ENCODE measurements around the gene TOX3. TPM values are rescaled to one million over a fixed set of nuclear protein-coding genes. Genes with fewer than 3 reads are reported as not detected.

The TOX3 gene
- total RNA-seq, 2 donors from 2014 or later, result not detected

DNA sequence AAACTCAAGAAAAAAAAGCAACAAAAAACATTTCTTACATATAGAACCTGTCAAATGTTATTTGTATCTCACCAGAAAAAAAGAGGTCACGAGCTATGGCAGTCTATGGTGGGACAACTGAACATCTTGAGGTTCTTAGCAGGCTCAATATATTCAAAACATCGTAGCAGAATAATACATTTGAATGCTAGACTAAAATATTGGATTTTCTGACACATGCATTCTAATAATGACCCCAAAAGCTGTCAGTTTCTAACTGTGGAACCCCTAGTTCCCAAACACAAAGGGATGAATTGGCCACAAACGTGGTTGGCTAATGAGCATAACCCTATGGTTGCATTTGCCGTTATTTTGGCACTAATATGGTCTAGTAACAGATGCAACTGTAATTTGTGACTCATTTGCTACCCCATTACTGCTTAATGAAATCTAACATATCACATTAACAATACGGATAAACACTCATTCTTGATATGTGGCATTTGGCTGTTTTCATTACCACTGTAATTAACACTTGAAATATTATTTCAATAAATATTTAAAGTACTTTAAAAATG, 81.2 kb downstream of the TOX3 start:
- Histone ChIP-seq H3K4me1 (no peaks in the 10 kb centered on the region), H3K4me3 (no peak overlapping the region), H3K36me3 (no peaks in the 10 kb centered on the region), H3K27ac (no peak overlapping the region), H3K27me3 (no peaks in the 10 kb centered on the region), H3K9me3 (peaks cover 0 to under 1% of the 10 kb centered on the region in 2 donors)
- TF ChIP-seq, protein P1, sequence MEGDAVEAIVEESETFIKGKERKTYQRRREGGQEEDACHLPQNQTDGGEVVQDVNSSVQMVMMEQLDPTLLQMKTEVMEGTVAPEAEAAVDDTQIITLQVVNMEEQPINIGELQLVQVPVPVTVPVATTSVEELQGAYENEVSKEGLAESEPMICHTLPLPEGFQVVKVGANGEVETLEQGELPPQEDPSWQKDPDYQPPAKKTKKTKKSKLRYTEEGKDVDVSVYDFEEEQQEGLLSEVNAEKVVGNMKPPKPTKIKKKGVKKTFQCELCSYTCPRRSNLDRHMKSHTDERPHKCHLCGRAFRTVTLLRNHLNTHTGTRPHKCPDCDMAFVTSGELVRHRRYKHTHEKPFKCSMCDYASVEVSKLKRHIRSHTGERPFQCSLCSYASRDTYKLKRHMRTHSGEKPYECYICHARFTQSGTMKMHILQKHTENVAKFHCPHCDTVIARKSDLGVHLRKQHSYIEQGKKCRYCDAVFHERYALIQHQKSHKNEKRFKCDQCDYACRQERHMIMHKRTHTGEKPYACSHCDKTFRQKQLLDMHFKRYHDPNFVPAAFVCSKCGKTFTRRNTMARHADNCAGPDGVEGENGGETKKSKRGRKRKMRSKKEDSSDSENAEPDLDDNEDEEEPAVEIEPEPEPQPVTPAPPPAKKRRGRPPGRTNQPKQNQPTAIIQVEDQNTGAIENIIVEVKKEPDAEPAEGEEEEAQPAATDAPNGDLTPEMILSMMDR (IDR thresholded peaks at IDR 0.05), result no peak
- DNase-seq (ENCODE audit: low spot score), result no peak

DNA sequence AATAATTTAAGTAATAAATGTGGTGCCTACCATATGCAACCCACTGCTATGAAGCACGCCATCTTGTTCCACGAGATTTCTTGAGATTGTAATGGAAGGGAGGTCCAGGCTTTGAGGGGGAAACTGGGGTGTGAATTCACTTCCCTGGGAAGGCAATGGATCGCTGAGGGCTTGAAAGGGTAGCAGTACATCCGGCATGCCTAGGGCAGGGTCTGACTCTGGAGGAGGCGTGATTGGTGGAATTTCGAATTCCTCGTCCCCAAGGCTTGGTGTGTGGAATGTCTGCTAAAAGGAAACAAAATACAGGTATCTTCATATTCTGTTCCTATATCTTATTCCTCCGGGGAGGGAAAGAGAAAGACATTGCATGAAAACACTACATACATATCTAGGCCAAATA, 83.0 kb downstream of the TOX3 start:
- no peaks in the 10 kb centered on the region for H3K4me1 ChIP-seq
- no peak for DNase-seq (ENCODE audit: low spot score)
- no peaks in the 10 kb centered on the region for H3K9me3 ChIP-seq
- no peaks in the 10 kb centered on the region for H3K27me3 ChIP-seq
- no peaks in the 10 kb centered on the region for H3K36me3 ChIP-seq
- no peak overlapping the region for H3K27ac ChIP-seq
- TF ChIP-seq, protein P1 (IDR thresholded peaks at IDR 0.05), result no peak
- no peak overlapping the region for H3K4me3 ChIP-seq

DNA sequence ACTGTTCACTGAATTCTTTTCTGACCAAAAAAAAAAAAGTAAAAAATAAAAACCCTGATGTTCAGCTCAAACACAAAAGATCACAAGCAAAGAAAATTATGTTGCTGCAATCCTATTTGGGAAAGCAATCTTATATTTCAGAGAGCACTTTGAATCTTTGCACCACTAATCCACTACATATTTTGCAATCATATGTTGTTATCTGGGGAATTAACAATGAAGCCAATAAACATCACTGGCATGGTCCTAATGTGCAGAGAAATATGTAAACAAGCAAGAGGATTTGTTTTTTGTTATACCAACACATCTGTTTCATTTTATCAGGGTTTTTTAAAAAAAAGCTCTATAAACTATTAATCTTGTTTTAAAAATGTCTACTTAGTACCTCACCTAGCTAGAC, 84.1 kb downstream of the TOX3 start:
- Histone ChIP-seq H3K27ac (no peak overlapping the region), H3K4me1 (no peaks in the 10 kb centered on the region), H3K4me3 (no peak overlapping the region), H3K36me3 (no peaks in the 10 kb centered on the region), H3K27me3 (no peaks in the 10 kb centered on the region), H3K9me3 (no peaks in the 10 kb centered on the region)
- TF ChIP-seq, protein P1 (IDR thresholded peaks at IDR 0.05), result no peak
- DNase-seq (ENCODE audit: low spot score), result no peak

DNA sequence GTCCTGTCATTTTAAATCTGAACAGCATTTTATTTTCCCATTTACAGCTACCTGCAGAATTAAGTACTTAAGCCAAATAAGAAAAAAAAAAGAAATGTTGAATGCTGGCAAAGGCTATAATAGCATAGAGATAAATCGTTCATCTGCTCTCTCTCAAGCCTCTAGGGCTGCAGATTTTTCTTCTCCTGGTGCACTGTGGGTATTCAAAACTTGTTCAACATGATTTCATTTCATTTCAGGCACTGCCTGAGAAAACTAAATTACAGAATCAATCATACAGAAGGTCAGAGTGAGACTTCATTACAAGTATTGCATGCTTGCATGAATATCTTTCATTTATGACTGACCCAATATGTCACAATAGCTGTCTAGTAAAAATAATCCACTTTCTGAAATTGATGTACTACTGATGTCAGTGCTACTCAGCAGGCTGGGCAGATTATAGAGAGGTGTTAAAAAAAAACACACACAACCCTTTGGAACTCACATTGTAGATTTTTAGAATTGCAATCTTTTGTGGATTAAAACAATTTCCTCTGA, 86.2 kb downstream of the TOX3 start:
- Histone ChIP-seq H3K9me3 (no peaks in the 10 kb centered on the region), H3K27ac (no peak overlapping the region), H3K4me1 (no peaks in the 10 kb centered on the region), H3K4me3 (no peak overlapping the region), H3K27me3 (no peaks in the 10 kb centered on the region), H3K36me3 (no peaks in the 10 kb centered on the region)
- TF ChIP-seq, protein P1 (IDR thresholded peaks at IDR 0.05), result no peak
- DNase-seq (ENCODE audit: low spot score), result no peak

DNA sequence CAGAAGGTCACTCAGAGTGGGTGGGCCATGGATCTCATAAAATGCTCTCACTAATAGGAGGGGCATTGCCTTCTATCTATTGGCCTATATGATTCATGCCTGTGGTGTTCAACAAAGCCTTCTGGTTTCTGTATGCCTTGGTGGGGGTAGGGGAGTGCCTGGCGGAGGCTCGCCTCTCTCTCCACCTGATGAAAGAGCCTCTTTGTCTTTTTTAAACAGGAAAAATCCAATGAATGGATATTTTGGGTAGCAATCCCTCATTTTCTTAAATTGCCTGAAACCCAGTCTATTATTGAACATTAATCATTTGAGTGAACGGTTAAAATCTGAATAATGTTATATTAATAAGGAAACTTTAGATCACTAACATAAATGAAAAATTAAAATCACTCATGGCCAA, 90.6 kb downstream of the TOX3 start:
- Histone ChIP-seq H3K9me3 (no peaks in the 10 kb centered on the region), H3K4me3 (no peak overlapping the region), H3K27ac (no peak overlapping the region), H3K4me1 (no peaks in the 10 kb centered on the region), H3K36me3 (no peaks in the 10 kb centered on the region), H3K27me3 (no peaks in the 10 kb centered on the region)
- DNase-seq (ENCODE audit: low spot score), result no peak
- TF ChIP-seq, protein P1 (IDR thresholded peaks at IDR 0.05), result no peak

Measured in right atrium auricular region (tissue), 2 donors.